HG02759 (cell line): ENCODE measurements around the gene YKT6.

Experiments
- ATAC-seq: cut with Tn5 transposase; IDR thresholded peaks from one replicate; pipeline ENCODE4 v1.9.1; 2021; ENCODE audit warnings: mild to moderate bottlenecking, moderate library complexity; ENCODE audit not compliant: unreplicated experiment

Gene YKT6

GRCh38 chr7:44200699-44201461, at the start of gene YKT6:
YKT6 (plus strand) TSS chr7:44200978; CDS start chr7:44201136, 158 bp downstream.
- peak; percentile 100 for ATAC-seq

GRCh38 chr7:44151956-44152355, 48.8 kb upstream of the YKT6 start:
- no peak for ATAC-seq

- no peak for ATAC-seq
Observed at GRCh38 chr7:44152971-44153947, 47.5 kb upstream of the YKT6 start.

- no peak for ATAC-seq
Observed at GRCh38 chr7:44153948-44154335, 46.8 kb upstream of the YKT6 start.

- no peak for ATAC-seq
Observed at GRCh38 chr7:44154703-44155102, 46.1 kb upstream of the YKT6 start.

GRCh38 chr7:44155191-44156185, 45.3 kb upstream of the YKT6 start:
- no peak for ATAC-seq

- ATAC-seq = no peak
Observed at GRCh38 chr7:44156453-44157010, 44.2 kb upstream of the YKT6 start.

- ATAC-seq = no peak
Observed at GRCh38 chr7:44157116-44158080, 43.4 kb upstream of the YKT6 start.

- ATAC-seq = no peak
Observed at GRCh38 chr7:44158096-44158872, 42.5 kb upstream of the YKT6 start.

- no peak for ATAC-seq
Observed at GRCh38 chr7:44158873-44159631, 41.7 kb upstream of the YKT6 start.

- ATAC-seq = no peak
Observed at GRCh38 chr7:44159824-44160630, 40.8 kb upstream of the YKT6 start.

- no peak for ATAC-seq
Observed at GRCh38 chr7:44161371-44161770, 39.4 kb upstream of the YKT6 start.

- ATAC-seq = no peak
Observed at GRCh38 chr7:44162179-44162578, 38.6 kb upstream of the YKT6 start.

- ATAC-seq = no peak
Observed at GRCh38 chr7:44162785-44163395, 37.9 kb upstream of the YKT6 start.

- ATAC-seq = no peak
Observed at GRCh38 chr7:44163591-44163990, 37.2 kb upstream of the YKT6 start.

- no peak for ATAC-seq
Observed at GRCh38 chr7:44167920-44168319, 32.9 kb upstream of the YKT6 start.
